Stimulated activated CD8-positive, alpha-beta memory T cell treated with anti-CD3 and anti-CD28 coated beads, Interleukin-2, amount 100 ng/mL, for 1 hour (primary cell): Measurements from ENCODE around the gene SND1.

Experiments used
- DNase-seq, 2 donors: peaks; one replicate each; pipeline ENCODE4 v3.0.0-alpha.2; 2020; ENCODE audit warnings: low read depth in 2 of 2

Gene SND1

DNA sequence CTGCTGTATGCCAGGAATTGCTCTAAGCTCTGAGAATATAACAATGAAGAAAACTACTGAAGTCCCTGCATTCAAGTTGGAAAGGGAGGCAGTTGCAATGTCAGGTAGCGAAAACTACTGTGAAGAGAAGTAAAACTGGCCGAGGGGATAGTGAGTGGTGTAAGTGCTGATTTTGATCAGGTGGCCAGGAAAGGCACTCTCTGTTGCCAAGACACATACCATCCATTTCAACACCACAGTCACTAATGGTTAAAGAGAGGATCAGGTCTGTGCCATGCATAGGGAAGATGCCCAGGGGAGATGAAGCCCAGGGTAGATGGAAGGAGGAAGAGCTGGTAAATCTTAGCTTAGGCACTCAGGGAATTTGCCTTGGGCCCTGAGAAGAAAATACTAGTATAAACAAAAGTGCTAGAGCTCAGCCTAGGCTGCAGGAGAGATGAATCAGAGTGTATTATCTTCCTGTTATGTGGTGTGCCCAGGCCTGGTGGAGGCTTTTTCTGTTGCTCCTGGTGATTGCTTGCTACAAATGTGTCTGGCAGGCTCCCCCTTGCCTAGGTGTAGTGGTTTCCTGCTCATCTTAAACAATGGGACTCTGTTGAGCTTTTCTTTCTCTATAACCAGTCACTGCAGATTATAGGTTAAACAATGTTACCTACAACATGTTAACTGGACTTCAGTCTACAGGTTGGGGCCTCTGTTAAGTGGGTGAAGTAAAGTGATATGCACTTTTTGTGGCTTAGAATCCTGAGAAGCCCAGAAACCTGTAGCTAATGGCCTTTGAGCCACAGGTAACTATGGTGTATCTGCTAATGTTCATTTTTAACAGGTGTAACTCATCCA, 253.7 kb downstream of the SND1 start:
- DNase-seq, result no peak

GRCh38 chr7:127907110-127908040, 255.4 kb downstream of the SND1 start:
- no peak for DNase-seq

DNA sequence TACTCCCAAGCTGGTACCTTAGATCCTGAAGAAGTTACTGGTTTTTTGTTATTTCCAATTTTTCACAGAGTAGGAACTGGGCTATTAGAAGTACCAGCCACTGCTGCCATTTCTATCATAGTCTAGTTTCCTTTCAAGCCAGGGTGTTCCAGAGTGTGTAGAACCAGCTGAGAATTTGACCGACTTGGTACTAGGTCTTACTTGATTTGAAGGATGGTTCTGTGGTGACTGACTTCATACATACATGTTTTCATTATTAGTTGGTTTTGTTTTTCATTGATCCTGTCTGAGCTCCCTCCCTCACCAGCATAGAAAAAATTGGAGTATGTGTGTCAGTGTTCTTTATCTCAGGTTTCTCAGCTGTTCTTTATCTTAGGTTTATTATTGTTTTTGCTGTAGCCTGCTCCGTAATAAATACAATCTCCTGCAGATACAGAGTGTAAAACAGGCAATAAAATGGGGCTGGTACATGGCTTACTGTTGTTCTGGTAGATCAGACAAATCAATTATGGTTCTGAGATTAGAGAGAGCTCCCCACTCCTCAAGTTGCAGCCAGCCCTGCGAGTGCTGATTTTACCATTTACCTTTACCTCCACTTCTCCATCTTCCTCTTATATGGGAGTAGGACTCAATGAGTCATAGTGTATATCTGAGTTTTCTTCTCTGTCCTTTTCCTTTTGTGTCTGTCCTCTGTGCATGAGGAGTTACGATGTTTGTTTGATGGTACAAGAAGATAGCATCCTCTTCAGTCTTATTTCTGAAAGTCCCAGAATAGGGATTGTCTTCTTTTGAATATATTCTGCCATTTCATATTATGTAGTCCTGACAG, 256.6 kb downstream of the SND1 start:
- DNase-seq, result no peak

DNA sequence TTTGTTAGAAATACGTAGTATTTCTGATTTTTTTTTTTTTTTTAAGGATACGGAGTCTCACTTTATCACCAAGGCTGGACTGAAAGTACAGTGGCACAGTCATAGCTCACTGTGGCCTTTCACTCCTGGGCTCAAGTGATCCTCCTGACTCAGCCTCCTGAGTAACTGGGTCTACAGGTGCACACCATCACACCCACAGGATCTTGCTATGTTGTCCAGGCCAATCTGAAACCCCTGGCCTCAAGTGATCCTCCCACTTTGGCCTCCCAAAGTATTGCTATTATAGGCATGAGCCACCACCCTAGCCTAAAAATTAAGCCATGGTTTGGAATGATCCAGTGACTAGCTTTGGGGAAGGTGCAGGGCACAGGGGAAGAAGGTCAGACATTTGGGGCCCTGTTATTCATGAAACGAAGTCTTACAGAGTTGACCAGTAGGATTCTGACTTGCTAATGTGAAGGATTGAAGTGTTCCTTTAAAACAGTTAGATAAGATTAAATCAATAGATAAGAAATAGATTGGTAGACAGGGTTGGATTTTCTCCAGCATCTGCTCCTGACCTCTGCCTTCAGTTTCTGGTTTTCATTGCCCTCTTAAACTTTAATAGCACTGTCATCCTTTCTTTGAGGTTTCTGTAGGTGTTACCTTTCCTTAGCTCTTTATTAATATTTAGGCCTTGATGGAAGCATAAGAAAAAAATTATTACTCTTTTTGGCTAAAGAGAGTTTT, 257.6 kb downstream of the SND1 start:
- DNase-seq, result no peak

- DNase-seq, result no peak
These were observed 258.7 kb downstream of the SND1 start for GRCh38 chr7:127910670-127911069.

- DNase-seq, result no peak
These were observed 260.0 kb downstream of the SND1 start for GRCh38 chr7:127911968-127912511.

DNA sequence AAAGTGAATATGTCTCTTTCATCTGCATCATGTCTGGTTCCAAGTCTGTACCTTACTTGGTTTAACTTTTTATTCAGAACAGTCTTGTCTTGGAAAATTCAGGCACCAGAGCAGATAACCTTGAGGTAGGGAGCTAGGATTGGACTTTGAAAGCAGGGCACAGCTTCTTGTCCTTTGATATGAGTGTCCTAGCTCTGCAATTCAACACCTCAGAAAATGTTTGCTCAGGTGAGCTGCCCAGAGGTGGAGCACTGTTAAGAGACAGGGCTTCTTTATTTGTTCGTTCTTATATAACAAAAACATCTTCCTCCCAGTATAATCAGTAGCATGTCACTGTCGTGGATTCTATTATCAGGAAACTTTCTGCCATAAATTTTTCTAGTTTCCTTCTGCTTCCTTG, 260.9 kb downstream of the SND1 start:
- DNase-seq, result no peak

DNA sequence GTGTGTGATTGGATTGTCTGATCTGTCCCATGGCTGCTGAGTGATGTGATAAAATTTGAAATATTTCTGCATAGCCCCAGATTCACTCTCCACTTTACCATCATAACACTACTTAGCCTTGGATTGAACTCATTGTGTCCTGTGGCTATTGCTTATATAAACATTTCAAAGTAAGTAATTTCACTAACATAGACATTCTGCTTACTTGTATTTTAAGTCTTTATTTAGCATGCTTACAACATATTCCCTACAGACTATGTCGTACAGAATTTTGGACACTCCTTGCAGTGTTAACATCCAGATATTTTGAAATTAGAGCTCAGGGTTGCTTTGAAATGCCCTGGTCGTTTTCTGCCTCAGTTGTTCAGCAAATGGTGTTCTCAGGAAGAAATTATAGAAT, 261.7 kb downstream of the SND1 start:
- DNase-seq, result no peak

GRCh38 chr7:127914693-127915092, 262.7 kb downstream of the SND1 start:
- no peak for DNase-seq

GRCh38 chr7:127916735-127917134, 264.7 kb downstream of the SND1 start:
- DNase-seq, result no peak

- DNase-seq, result no peak
These were observed 266.1 kb downstream of the SND1 start for GRCh38 chr7:127918130-127918529.

DNA sequence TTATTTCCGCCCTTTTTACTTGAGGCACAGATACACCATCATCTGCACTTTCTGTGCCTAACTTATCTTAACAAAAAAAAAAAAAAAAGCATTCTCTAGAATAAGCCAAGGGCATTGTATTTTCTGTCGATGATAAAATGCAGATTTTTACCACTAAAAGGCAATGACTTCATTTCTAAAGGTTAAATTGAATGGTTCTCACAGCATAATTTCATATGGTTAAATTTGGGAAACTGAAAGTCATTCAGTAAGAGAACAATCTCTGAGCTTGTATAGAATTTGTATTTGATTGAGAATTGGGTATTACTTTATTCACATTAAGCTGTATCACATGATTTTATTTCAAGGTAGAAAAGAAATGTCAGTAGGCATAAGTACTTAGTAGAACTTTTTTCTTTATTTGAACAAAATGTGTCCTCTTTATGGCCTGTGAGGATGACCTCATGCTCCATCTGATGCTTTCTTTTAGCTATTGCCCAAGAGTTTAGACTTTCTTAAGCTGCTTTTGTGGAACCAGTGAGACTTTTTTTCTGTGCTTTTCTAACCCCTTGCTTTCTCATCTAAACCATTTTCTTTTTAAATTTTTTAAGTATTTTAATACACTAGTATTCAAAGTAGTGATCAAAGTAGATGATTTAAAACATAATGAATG, 268.9 kb downstream of the SND1 start:
- DNase-seq, result no peak

GRCh38 chr7:127922656-127923055, 270.7 kb downstream of the SND1 start:
- DNase-seq, result no peak

DNA sequence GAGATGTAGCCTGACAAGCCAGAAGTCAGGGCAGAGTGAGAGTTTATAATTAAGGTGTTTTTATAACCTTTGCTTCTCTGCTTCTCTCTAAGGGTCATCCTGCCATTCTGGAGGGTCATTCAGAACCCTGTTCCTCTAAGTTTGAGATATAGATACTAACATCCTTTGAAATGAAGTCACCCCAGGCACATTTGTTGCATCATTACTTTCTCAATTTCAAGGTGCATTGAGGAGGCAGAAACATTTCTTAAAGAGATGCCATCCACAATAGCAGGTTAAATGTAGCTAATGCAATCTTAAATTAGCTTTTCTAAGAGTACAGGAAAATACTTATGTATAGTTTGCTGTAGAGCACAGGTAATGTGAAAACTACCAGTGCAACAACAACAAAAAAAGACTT, 272.9 kb downstream of the SND1 start:
- DNase-seq, result no peak

DNA sequence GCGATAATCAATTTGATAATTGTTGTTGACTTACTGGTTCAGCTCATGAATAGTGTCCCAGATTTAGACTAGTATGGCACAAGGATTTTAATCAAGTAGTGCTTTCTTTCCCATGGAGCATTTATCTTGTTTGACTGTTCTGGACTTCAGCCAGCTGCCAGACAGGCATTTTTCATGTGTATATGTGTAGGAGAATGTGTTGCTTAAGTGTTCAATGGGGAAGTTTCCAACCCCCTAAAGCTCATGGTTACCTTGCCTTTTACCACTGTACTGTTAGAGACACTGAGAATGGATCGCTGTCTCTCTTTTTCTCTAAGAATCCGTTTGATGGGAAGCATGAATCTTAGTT, 275.3 kb downstream of the SND1 start:
- DNase-seq, result no peak

DNA sequence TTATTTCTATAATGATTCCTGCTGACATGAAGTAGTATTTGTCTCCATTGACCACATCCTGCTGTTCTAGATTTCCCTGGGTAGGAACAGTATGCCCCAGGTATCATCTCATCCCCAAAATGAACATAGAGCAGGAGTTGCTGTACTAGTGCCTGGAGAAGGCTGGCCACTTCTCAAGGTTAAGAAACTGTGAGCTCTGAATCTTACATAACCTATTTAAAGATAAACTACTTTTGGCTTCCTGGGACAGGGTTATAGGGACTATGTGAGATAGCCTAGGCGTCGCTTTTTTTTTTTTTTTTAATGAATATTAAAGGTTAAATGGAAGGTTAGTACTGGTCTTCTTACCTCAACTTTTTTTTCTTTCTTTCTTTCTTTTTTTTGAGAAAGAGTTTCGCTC, 276.2 kb downstream of the SND1 start:
- no peak for DNase-seq

- DNase-seq, result no peak
These were observed 276.9 kb downstream of the SND1 start for GRCh38 chr7:127928852-127929251.

GRCh38 chr7:127930341-127931328, 278.6 kb downstream of the SND1 start:
- no peak for DNase-seq

- DNase-seq, result no peak
These were observed 280.1 kb downstream of the SND1 start for GRCh38 chr7:127932076-127932475.
